Thymus (tissue), 11 donors: Measurements from ENCODE around the gene BMAL1. TPM values are rescaled to one million over a fixed set of nuclear protein-coding genes. Genes with fewer than 3 reads are reported as not detected.

ENCODE experiments used
- DNase-seq, 9 donors: peaks; one replicate each; pipeline ENCODE4 v3.0.0-alpha.2; 2013; ENCODE audit warnings: low spot score in 9 of 9, low read depth in 6 of 9, missing footprints in 1 of 9
- H3K27ac ChIP-seq, 2 donors: one replicate each; pipeline ENCODE4 v1.5.1; 2013; ENCODE audit warnings: control low read depth in 1 of 2, low read depth in 1 of 2, low read length in 1 of 2, mild to moderate bottlenecking in 1 of 2, moderate library complexity in 1 of 2
- H3K27me3 ChIP-seq, 2 donors: one replicate each; pipeline ENCODE4 v1.5.1; 2013; ENCODE audit warnings: low read length in 1 of 2; ENCODE audit not compliant: control insufficient read depth in 2 of 2, insufficient read depth in 1 of 2
- H3K36me3 ChIP-seq, 2 donors: one replicate each; pipeline ENCODE4 v1.5.1; 2013; ENCODE audit warnings: low read length in 1 of 2, mild to moderate bottlenecking in 1 of 2, moderate library complexity in 1 of 2; ENCODE audit not compliant: control insufficient read depth in 2 of 2, insufficient read depth in 2 of 2
- H3K4me1 ChIP-seq, 2 donors: one replicate each; pipeline ENCODE4 v1.5.1; 2013; ENCODE audit warnings: low read length in 2 of 2; ENCODE audit not compliant: control insufficient read depth in 2 of 2, insufficient read depth in 2 of 2
- H3K4me3 ChIP-seq, 2 donors: one replicate each; pipeline ENCODE4 v1.5.1; 2013; ENCODE audit warnings: low read length in 2 of 2, control low read depth in 1 of 2, mild to moderate bottlenecking in 1 of 2
- H3K9me3 ChIP-seq, 2 donors: one replicate each; pipeline ENCODE4 v1.5.1; 2013; ENCODE audit warnings: low read length in 1 of 2, mild to moderate bottlenecking in 1 of 2; ENCODE audit not compliant: control insufficient read depth in 2 of 2, insufficient read depth in 1 of 2
- WGBS: extraction: QIAGEN DNeasy Blood & Tissue Kit; methylation state at CpG from one replicate; pipeline ENCODE4 v1.1.7; 2013; 5-methylcytosine and 5-hydroxymethylcytosine counted together
- polyA plus RNA-seq: library from polyadenylated mRNA; stranded (reverse); fragments of 200-250 nt; gene quantifications from one replicate; pipeline ENCODE4 v1.2.3, GENCODE V29; 2013
- total RNA-seq: library from RNA; stranded (reverse); fragments of 120-200 nt; gene quantifications from one replicate; pipeline ENCODE4 v1.2.4, GENCODE V29; 2013
- donor health status: healthy.

BMAL1 gene
- total and polyA plus RNA-seq, 2 donors, result 28.8 to 35.4 TPM

DNA sequence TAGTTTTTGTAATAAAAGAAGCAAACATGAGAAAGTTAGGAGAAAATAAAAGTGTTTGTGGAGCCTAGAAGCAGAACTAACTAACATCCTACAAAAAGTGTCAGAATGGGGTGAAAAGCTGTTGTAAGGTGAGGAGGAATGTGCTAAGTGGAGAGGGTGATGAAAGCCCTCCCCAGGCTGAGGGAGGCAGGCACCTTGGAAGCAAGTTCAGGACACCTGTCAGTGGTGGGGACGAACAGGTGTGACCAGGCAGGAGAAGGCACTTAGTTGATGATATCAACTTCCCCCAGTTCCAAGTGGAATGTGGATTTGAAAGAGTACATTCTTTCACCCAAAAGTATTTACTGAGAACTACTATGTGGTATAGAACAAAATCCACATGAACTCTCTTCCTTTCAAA, 18.7 kb upstream of the BMAL1 start:
- Histone ChIP-seq H3K4me1 (peaks cover 0 to 11% of the 10 kb centered on the region in 2 donors), H3K27me3 (peaks cover 0 to 16% of the 10 kb centered on the region in 2 donors), H3K36me3 (no peaks in the 10 kb centered on the region), H3K9me3 (no peaks in the 10 kb centered on the region), H3K27ac (no peak overlapping the region), H3K4me3 (no peak overlapping the region)
- no peak for DNase-seq
- WGBS, result 62% methylated on average over 1 of the region's 1 CpG

DNA sequence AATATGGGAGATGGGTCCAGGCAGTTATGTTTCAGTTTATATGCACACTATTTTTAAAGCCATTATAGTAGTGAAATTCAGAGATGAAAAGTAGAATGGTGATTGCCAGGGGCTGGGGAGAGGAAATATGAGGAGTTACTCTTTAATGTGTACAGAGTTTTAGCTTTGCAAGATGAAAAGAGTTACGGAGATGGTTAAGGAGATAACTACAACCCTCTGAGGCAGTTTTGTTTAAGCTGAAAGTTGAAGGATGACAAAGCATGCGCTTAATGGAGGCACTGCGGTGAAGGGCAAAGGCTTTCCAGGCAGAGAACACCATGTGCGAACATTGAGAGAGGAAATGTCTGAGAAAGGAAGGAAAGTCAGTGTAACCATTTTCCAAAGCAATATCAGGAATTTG, 18.2 kb upstream of the BMAL1 start:
- WGBS, result 89% methylated on average over 4 of the region's 4 CpGs
- H3K4me3 ChIP-seq, result no peak overlapping the region

DNA sequence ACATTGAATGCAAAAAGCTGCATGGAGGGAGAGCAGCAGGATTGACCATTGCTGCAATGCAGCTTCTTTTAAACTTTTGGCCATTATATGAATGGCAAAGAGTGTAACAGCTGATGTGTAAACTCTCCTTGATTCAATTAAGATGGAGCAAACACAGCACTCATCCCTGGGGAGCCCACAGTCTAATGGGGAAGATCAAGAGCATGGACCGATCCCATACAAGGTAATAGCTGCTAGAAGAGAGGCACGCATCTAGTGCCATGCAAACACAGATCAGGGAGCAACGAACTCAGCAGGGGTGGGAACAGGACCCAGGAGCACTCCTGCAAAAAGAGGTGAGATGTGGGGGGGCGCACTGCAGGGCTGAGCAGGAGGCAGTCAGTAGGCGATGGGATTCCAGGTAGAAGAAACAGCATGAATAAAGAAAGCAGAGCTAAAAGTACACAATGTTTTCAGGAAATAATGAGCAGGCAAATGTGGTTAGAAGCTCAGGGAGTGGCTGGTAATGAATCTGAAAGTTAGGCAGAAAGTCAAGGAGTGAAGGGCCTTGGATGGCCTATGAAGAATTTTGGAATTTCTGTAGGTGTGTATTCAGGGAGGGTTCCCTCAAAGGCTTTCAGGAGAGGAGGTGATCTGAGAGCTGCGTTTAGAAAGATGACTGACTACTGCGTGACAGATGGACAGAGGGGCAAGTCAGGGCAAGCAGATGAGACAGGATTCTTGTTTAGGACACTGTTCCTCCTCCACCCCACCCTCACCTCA, 17.2 kb upstream of the BMAL1 start:
- Histone ChIP-seq H3K36me3 (no peaks in the 10 kb centered on the region), H3K4me3 (no peak overlapping the region), H3K9me3 (no peaks in the 10 kb centered on the region), H3K4me1 (peaks cover 0 to 11% of the 10 kb centered on the region in 2 donors), H3K27ac (peak overlapping the region; percentile 33 to 85), H3K27me3 (peaks cover 0 to 25% of the 10 kb centered on the region in 2 donors)
- WGBS, result 78% methylated on average over 7 of the region's 7 CpGs
- no peak for DNase-seq

More for the DNA sequence above, 18.2 kb upstream of the BMAL1 start:
- DNase-seq, result peak in 4 of 9 donors; percentile 12 to 49 (median 20)
- Histone ChIP-seq H3K27me3 (peaks cover 0 to 18% of the 10 kb centered on the region in 2 donors), H3K4me1 (peaks cover 0 to 11% of the 10 kb centered on the region in 2 donors), H3K36me3 (no peaks in the 10 kb centered on the region), H3K9me3 (no peaks in the 10 kb centered on the region), H3K27ac (no peak overlapping the region)

DNA sequence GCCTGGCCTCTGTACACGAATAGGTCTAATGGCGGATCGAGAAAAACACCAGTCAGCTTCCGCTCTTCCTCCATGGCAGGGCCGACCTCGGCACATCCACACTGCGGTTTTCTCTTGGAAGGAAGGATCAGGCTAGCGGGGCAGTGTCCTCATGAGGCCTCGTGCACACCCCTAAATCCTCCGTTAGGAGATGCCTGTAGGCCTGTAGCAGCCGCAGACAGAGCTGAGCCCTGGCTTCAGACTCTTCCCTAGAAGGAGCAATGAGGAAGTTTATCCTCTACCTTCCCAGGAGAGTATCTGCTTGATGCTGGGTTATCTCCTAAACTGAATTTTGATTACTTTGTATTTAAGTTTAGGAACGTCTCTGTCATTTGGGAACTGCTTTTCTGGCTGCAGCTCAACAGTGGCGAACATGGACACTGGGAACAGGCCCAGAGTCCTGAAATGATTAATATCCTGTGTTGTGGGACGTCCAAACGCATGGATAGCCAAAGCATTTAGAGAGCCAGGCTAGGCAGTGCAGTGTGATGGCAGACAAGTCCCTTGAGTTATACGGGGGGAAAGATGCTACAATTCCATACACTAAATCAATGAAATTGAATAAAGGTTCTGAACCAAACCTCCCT, 16.5 kb upstream of the BMAL1 start:
- Histone ChIP-seq H3K4me3 (no peak overlapping the region), H3K27me3 (peaks cover 0 to 25% of the 10 kb centered on the region in 2 donors), H3K4me1 (peaks cover 0 to 11% of the 10 kb centered on the region in 2 donors), H3K36me3 (no peaks in the 10 kb centered on the region), H3K27ac (peak overlapping the region; percentile 33 to 85), H3K9me3 (no peaks in the 10 kb centered on the region)
- no peak for DNase-seq
- 91% methylated on average over 16 of the region's 16 CpGs for WGBS

DNA sequence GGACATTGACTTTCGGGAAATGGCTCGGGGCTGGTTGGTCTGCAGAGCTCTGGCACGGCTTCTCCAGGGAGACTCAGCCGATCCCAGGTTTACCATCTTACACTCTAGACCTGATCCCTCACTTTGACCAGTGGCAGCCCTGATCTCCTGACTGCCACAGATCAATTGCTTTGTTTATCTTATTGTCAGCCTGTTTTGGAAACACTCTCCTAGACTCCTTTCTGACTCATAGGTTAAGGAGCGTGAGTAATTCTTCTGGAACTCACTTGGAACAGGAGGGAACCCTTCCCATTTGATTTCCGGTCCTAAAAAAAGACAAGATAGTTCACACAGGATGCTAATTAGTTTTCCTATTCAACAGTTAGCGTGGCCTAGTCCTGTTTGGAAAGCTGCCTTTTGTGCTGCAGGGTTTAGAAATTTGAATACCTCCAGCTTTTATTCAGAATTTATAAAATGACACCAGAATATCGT, 16.0 kb upstream of the BMAL1 start:
- H3K36me3 ChIP-seq, result no peaks in the 10 kb centered on the region
- 85% methylated on average over 8 of the region's 8 CpGs for WGBS
- H3K9me3 ChIP-seq, result no peaks in the 10 kb centered on the region
- H3K4me3 ChIP-seq, result no peak overlapping the region
- peaks cover 0 to 25% of the 10 kb centered on the region in 2 donors for H3K27me3 ChIP-seq
- no peak for DNase-seq
- H3K27ac ChIP-seq, result peak overlapping the region in 1 of 2 donors; percentile 53
- peaks cover 0 to 11% of the 10 kb centered on the region in 2 donors for H3K4me1 ChIP-seq

DNA sequence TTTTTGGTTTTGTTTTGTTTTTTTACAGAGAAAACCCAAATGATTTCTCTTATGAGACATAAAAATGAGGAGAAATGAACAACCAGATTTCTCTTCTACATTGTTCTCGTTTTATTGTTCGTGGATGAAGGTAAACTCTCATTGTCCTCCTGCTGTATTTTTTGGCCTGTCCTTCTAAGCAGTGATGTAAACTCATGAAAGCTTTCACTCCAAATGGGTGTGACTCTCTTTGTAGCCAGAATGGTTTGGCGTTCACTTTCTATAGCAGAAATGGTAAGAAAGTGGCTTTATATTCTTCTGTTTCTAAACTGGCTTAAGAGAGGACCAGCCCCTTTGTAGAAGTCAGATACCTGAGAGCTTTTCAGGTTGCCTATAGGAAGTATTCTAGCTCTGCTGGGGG, 15.5 kb upstream of the BMAL1 start:
- H3K27ac ChIP-seq, result no peak overlapping the region
- 94% methylated on average over 3 of the region's 3 CpGs for WGBS
- H3K27me3 ChIP-seq, result peaks cover 0 to 25% of the 10 kb centered on the region in 2 donors
- no peak for DNase-seq
- H3K9me3 ChIP-seq, result no peaks in the 10 kb centered on the region
- H3K4me3 ChIP-seq, result no peak overlapping the region
- no peaks in the 10 kb centered on the region for H3K36me3 ChIP-seq
- H3K4me1 ChIP-seq, result peaks cover 0 to 11% of the 10 kb centered on the region in 2 donors

DNA sequence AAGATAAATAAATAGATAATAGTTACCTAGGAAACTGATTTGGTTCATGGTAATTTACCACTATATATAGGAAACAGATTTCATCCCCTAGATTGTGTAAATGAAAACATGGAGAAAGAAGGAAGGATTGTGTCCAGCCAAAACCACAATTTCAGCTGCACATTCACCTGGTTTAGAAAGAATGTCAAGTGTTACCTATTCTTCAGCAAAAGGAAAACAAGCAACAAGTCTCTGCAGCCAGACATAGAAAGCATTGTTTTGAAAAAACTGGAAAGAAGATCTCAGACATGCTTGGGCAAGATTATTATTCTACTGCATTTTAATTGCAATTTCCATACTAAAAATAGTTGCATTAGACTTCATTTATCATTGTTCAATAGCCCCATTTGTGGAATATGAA, 8.8 kb upstream of the BMAL1 start:
- H3K27me3 ChIP-seq, result peaks cover 0 to 24% of the 10 kb centered on the region in 2 donors
- H3K9me3 ChIP-seq, result no peaks in the 10 kb centered on the region
- no peaks in the 10 kb centered on the region for H3K36me3 ChIP-seq
- DNase-seq, result no peak
- no peaks in the 10 kb centered on the region for H3K4me1 ChIP-seq
- H3K4me3 ChIP-seq, result no peak overlapping the region
- no peak overlapping the region for H3K27ac ChIP-seq

DNA sequence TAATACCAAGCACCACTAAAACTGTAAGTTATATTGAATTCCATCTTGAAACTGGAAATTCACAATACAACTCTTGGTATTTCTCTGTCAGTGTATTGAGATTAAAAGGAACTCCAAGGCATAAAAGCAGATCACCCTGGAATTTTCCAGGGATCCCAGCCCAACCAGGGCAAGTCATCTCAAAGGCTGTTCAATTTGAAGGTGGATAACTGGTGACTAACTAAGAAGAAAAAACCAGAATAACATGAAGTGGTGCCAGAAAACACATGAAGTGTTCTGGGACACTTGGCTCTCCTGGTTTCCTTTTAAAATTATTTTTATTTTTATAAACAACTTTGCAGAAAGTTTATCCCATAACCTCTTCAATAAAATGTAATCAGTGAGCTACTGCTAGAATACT, 7.8 kb upstream of the BMAL1 start:
- H3K4me3 ChIP-seq, result no peak overlapping the region
- DNase-seq, result no peak
- H3K4me1 ChIP-seq, result no peaks in the 10 kb centered on the region
- H3K27ac ChIP-seq, result no peak overlapping the region
- H3K27me3 ChIP-seq, result peaks cover 3 to 29% of the 10 kb centered on the region in 2 donors
- no peaks in the 10 kb centered on the region for H3K36me3 ChIP-seq
- no peaks in the 10 kb centered on the region for H3K9me3 ChIP-seq

DNA sequence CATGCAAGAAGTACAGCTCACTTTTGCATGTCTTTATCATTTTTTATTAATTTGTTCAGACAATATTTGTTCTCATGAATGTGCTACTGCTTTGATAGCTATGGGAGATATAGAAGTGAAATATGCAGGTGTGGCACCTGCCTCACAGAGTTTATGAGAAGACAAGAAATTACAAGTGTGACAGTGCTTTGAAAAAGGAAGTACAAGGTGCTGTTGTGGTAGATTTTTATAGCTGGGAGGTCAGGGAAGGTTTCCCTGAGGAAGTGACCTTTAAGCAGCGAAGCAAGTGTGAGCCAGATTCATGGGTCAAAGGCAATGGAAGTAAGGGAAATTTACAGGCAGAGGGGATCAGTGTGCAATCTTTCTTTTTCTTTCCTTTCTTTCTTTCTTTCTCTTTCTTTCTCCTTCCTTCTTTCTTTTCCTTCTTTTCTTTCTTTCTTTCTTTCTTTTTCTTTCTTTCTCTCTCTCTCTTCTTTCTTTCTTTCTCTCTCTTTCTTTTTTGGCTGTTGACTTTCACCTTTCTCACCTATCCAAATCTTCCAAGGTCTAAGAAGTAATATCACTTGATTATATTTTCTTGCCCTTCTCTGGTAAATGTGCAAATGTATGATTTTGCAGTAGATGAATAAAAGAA, 6.4 kb upstream of the BMAL1 start:
- 47% methylated on average over 1 of the region's 1 CpG for WGBS
- DNase-seq, result no peak
- no peaks in the 10 kb centered on the region for H3K36me3 ChIP-seq
- H3K27me3 ChIP-seq, result peaks cover 14 to 38% of the 10 kb centered on the region in 2 donors
- H3K4me1 ChIP-seq, result peaks cover under 1% of the 10 kb centered on the region in 2 donors
- H3K27ac ChIP-seq, result no peak overlapping the region
- H3K9me3 ChIP-seq, result no peaks in the 10 kb centered on the region
- no peak overlapping the region for H3K4me3 ChIP-seq
